ENCODE data around the gene MYO15B. TPM values are rescaled to one million over a fixed set of nuclear protein-coding genes. Genes with fewer than 3 reads are reported as not detected.
A peak's percentile ranks its signal among the peaks of the same experiment; 100 is the strongest.
"Not testable (repeated sequence)": the region's sequence is repeated elsewhere in the genome, so short reads cannot be mapped to it uniquely, and the experiment has no call there.

MYO15B gene
- total RNA-seq, 2 experiments from 2014 or later: 120 to 125 TPM

DNA sequence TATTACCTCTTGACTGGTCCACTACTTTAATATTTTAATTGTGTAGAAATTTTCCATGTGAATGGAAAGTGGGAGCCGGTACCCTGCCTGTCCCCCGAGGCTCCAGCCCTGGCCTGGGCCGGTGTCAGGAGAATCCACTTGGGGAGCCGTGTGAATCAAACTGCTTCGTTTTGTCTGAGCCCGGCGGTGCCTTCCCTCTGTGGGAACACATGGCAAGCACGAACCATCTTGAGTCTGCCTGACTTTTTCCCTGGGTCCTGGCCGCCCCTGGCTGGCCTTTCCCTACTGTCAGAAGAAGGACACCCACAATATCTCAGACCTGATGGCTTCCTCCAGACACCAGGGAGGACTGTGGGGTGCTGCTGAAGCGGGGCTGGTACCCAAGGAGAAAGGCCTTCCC lies 12.4 kb upstream of the MYO15B start:
- DNase-seq (no peak), ATAC-seq (ENCODE audit: low read depth) (no peak)
- no peaks in the 10 kb centered on the region for H3K36me3 Mint-ChIP-seq
- H3K27ac Mint-ChIP-seq: no peak overlapping the region
- POLR2A ChIA-PET: no interaction called here
- no peak overlapping the region for H3K4me3 Mint-ChIP-seq
- no peaks in the 10 kb centered on the region for H3K27me3 Mint-ChIP-seq
- peaks cover 4% of the 10 kb centered on the region for H3K4me1 Mint-ChIP-seq
- H3K9me3 Mint-ChIP-seq: no peaks in the 10 kb centered on the region

DNA sequence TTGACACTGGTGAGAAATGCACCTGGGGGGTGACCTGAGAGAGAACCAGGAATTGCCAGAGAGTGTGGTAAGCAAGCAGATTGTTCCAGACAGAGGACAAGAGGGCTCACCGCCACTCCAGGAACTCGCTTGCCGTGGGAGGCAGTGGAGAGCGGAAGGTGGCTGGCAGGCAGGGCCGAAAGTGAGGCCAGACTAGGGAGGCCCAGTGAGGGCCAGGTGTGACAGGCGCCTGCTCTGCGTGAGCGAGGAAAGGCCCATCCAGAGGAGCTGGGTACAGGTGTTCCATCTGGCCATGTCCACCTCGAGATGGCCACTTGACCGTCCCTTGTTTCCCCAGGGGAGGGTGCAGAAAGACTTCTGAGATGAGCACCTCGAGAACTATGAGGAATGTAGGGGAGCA lies 11.9 kb upstream of the MYO15B start:
- Mint-ChIP-seq H3K9me3 (no peaks in the 10 kb centered on the region), H3K4me3 (no peak overlapping the region), H3K36me3 (no peaks in the 10 kb centered on the region), H3K27ac (no peak overlapping the region), H3K27me3 (peaks cover 1% of the 10 kb centered on the region), H3K4me1 (peaks cover 4% of the 10 kb centered on the region)
- POLR2A ChIA-PET: no interaction called here
- ATAC-seq (ENCODE audit: low read depth) (no peak), DNase-seq (no peak)

DNA sequence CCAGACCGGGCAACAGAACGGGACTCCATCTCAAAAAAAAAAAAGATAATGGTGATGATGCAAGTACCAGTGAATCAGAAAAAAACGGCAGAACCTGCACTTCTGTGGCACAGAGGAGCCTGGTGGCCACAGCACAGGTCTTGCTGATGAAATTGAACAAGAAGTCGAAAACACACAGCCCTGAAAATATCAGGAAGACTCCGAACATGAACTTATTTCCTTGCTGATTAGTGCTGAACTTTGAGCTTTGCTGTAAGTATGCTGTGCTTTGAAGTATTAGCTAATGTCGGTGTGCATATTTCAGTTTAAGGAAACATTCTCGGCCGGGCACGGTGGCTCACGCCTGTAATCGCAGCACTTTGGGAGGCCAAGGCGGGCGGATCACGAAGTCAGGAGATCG lies 10.9 kb upstream of the MYO15B start:
- Mint-ChIP-seq H3K9me3 (peaks cover 2% of the 10 kb centered on the region), H3K27me3 (peaks cover 4% of the 10 kb centered on the region), H3K27ac (no peak overlapping the region), H3K4me3 (no peak overlapping the region), H3K36me3 (no peaks in the 10 kb centered on the region), H3K4me1 (peaks cover 8% of the 10 kb centered on the region)
- POLR2A ChIA-PET: interaction anchor here (0.7 kb wide), 1 partner anchor 49 kb away, joined by 5 read pairs; no protein-coding TSS in a partner anchor
- no peak for DNase-seq
- ATAC-seq (ENCODE audit: low read depth): no peak

DNA sequence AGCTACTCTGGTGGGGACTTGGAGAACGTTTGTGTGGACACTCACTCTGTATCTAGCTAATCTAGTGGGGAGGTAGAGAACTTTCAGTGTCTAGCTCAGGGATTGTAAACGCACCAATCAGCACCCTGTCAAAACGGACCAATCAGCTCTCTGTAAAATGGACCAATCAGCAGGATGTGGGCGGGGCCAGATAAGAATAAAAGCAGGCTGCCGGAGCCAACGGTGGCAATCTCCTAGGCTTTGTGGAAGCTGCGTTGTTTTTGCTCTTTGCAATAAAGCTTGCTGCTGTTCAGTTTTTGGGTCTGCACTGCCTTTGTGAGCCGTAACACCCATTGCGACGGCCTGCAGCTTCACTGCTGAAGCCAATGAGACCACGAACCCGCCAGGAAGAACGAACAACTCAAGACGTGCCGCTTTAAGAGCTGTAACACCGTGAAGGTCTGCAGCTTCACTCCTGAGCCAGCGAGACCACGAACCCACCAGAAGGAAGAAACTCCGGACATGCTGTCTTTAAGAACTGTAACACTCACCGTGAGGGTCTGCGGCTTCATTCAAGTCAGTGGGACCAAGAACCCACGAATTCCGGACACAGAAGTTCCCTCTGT lies 6.4 kb upstream of the MYO15B start:
- POLR2A ChIA-PET: interaction anchor here (0.6 to 3.2 kb wide), 17 partner anchors 8 to 199 kb away, joined by 3 to 12 read pairs (median 3); partner anchors contain the start of genes LLGL2, TMEM94 and TSEN54
- Mint-ChIP-seq H3K27ac (peak overlapping the region; percentile 83), H3K4me3 (peak overlapping the region; percentile 85), H3K27me3 (peaks cover 15% of the 10 kb centered on the region)
- H3K4me1 Mint-ChIP-seq, H3K36me3 Mint-ChIP-seq, H3K9me3 Mint-ChIP-seq: not testable (repeated sequence)
- peak; percentile 69 for DNase-seq
- peak; percentile 62 for ATAC-seq (ENCODE audit: low read depth)

DNA sequence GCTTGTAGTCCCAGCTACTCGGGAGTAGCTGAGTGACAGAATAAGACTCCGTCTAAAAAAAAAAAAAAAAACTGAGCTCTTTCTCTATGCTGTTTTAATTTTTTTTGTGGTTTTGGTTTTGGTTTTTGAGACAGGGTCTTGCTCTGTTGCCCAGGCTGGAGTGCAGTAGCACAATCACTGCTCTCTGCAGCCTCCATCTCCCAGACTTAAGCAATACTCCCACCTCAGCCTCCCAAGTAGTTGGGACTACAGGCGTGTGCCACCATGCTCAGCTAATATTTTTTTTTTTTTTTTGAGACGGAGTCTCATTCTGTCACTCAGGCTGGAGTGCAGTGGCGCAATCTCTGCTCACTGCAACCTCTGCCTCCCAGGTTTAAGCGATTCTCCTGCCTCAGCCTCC lies 4.4 kb upstream of the MYO15B start:
- not testable (repeated sequence) for H3K27ac Mint-ChIP-seq; ATAC-seq (ENCODE audit: low read depth); DNase-seq; H3K36me3 Mint-ChIP-seq; H3K4me3 Mint-ChIP-seq; H3K9me3 Mint-ChIP-seq
- Mint-ChIP-seq H3K4me1 (peaks cover 10% of the 10 kb centered on the region), H3K27me3 (peaks cover 30% of the 10 kb centered on the region)
- POLR2A ChIA-PET: interaction anchor here (0.7 to 1.8 kb wide), 4 partner anchors 48 to 194 kb away, joined by 3 to 4 read pairs (median 4); partner anchors contain the start of gene TSEN54

DNA sequence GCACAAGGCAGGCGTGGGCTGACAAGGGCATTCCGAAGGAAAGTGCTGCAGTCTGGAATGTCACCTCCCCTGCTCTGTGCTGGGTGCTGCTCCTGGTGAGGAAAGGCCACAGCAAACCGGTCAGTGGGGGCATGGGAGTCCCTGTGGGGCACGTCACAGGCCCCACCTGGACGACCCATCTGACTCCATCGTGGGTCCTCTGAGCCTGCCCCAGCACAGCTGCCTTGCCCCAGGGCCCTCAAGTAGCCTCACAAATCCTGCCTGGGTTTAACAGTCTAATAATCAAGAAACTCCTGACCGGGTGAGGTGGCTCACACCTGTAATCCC lies 2.8 kb upstream of the MYO15B start:
- ATAC-seq (ENCODE audit: low read depth) (no peak), DNase-seq (no peak)
- no peak overlapping the region for H3K27ac Mint-ChIP-seq
- H3K9me3 Mint-ChIP-seq: peaks cover 2% of the 10 kb centered on the region
- no peak overlapping the region for H3K4me3 Mint-ChIP-seq
- peaks cover 31% of the 10 kb centered on the region for H3K27me3 Mint-ChIP-seq
- H3K4me1 Mint-ChIP-seq: peaks cover 10% of the 10 kb centered on the region
- POLR2A ChIA-PET: interaction anchor here (1.5 kb wide), 1 partner anchor 50 kb away, joined by 3 read pairs; no protein-coding TSS in a partner anchor
- H3K36me3 Mint-ChIP-seq: no peaks in the 10 kb centered on the region

DNA sequence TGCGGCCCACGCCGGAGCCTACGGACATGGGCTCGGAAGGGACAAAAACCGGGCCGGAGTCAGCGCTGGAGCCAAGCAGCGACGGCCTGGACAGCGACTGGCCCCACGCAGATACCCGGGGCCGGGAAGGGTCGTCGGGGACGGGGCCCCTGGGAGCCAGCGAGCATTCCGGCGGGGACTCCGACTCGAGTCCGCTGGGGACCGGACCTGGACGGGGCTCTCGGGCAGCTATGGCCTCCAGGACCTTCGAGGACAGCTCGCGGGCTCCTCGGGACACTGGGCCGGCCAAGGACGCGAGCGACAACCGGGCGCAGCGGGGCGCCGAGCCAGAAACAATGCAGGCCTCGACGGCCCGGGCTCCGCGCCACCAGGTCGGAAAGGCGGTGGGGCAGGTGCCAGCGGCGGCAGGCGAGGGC lies 1.0 kb downstream of the MYO15B start:
- peaks cover 25% of the 10 kb centered on the region for H3K27me3 Mint-ChIP-seq
- POLR2A ChIA-PET: interaction anchor here (0.9 to 2.0 kb wide), 7 partner anchors 8 to 132 kb away, joined by 3 to 13 read pairs (median 6); partner anchors contain the start of genes RECQL5, SAP30BP, TMEM94 and TSEN54
- H3K4me1 Mint-ChIP-seq: peaks cover 5% of the 10 kb centered on the region
- peak overlapping the region; percentile 64 for H3K4me3 Mint-ChIP-seq
- no peaks in the 10 kb centered on the region for H3K9me3 Mint-ChIP-seq
- ATAC-seq (ENCODE audit: low read depth): peak; percentile 27
- no peaks in the 10 kb centered on the region for H3K36me3 Mint-ChIP-seq
- H3K27ac Mint-ChIP-seq: no peak overlapping the region
- no peak for DNase-seq

DNA sequence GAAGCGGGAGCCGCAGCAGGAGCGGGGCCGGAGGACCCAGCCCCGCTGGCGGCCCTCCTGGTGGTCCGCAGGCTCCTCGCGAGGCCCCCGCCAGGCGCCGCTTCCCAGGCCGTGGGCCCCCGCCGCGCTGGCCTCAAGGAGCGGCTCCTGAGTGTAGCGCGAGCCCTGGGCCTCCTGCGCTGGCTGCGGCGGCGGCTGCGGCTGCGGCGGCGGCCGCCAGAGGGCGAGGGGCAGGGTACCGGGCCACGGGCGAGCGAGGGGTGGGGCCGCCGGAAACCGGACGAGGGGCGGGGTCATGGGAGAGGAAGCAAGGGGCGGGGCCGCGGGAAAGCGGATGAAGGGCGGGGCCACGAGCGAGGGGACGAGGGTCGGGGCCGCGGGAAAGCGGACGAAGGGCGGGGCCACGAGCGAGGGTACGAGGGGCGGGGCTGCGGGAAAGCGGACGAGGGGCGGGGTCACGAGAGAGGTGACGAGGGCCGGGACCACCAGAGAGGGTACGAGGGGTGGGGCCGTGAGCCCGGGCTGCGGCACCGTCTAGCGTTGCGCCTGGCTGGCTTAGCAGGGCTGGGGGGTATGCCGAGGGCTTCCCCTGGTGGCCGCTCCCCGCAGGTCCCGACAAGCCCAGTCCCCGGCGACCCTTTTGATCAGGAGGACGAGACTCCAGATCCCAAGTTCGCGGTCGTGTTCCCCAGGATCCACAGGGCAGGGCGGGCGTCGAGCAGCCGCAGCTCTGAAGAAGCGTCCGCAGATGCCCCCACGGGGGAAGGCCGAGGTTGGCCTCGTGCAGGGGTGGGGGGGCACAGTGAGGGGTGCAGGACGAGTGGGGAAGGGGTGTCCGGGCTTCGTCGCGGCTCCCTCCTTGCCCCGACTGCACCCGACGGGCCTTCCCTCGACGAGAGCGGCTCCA lies 1.7 kb downstream of the MYO15B start:
- no peaks in the 10 kb centered on the region for H3K9me3 Mint-ChIP-seq
- peak overlapping the region; percentile 72 for H3K27ac Mint-ChIP-seq
- ATAC-seq (ENCODE audit: low read depth) (peak; percentile 77), DNase-seq (peak; percentile 99)
- POLR2A ChIA-PET: interaction anchor here (1.1 to 2.0 kb wide), 8 partner anchors 8 to 133 kb away, joined by 3 to 13 read pairs (median 6); partner anchors contain the start of genes TMEM94 and TSEN54
- peak overlapping the region; percentile 81 for H3K4me3 Mint-ChIP-seq
- H3K36me3 Mint-ChIP-seq: no peaks in the 10 kb centered on the region
- peaks cover 25% of the 10 kb centered on the region for H3K27me3 Mint-ChIP-seq
- peaks cover 5% of the 10 kb centered on the region for H3K4me1 Mint-ChIP-seq

DNA sequence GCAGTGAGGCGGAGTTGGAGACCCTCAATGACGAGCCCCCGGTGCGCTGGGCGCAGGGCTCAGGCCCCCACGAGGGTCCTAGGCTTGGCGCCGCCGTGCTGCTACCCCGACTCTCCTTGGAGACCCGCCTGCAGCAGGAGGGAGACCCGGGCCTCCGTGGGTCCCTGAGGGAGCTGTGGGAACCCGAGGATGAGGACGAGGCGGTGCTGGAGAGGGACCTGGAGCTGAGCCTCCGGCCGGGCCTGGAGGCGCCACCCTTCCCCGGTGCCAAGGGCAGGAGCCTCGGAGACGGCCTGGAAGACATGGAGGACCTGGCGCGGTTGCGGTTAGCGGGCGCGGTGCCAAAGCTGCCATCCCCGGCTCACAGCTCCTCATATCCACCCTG lies 2.3 kb downstream of the MYO15B start:
- POLR2A ChIA-PET: interaction anchor here (0.7 to 1.5 kb wide), 6 partner anchors 8 to 190 kb away, joined by 3 to 5 read pairs (median 4); partner anchors contain the start of genes LLGL2 and TSEN54
- no peaks in the 10 kb centered on the region for H3K9me3 Mint-ChIP-seq
- H3K4me1 Mint-ChIP-seq: peaks cover 5% of the 10 kb centered on the region
- H3K36me3 Mint-ChIP-seq: no peaks in the 10 kb centered on the region
- no peak overlapping the region for H3K27ac Mint-ChIP-seq
- peaks cover 25% of the 10 kb centered on the region for H3K27me3 Mint-ChIP-seq
- no peak for ATAC-seq (ENCODE audit: low read depth)
- peak overlapping the region; percentile 28 for H3K4me3 Mint-ChIP-seq
- DNase-seq: no peak

DNA sequence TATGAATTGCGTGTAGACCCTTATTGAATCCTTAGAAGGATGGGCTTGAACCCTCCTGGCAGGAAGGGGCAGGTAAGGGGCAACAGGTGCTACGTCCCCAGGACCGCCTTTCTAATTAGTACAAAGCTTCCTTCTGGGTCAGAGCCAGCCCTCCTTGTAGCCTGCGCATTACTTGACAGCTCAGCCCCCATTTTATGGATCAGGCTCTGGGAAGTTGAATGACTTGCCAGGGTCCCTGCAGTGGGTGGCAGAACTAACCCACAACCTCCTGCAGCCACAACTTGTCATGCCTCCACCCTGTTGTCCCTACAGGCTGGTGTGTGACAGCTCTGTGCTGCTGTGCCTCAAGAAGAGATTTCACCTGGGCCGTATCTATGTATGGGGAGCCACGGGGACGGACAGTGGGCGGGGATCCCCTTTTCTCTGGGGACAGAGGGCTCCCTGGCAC lies 2.7 kb downstream of the MYO15B start:
- DNase-seq (peak; percentile 32), ATAC-seq (ENCODE audit: low read depth) (no peak)
- POLR2A ChIA-PET: interaction anchor here (0.7 to 1.5 kb wide), 6 partner anchors 9 to 190 kb away, joined by 3 to 5 read pairs (median 4); partner anchors contain the start of genes LLGL2 and TSEN54
- H3K36me3 Mint-ChIP-seq: no peaks in the 10 kb centered on the region
- H3K4me1 Mint-ChIP-seq: peaks cover 5% of the 10 kb centered on the region
- no peaks in the 10 kb centered on the region for H3K9me3 Mint-ChIP-seq
- H3K27me3 Mint-ChIP-seq: peaks cover 22% of the 10 kb centered on the region
- H3K4me3 Mint-ChIP-seq: peak overlapping the region; percentile 28
- no peak overlapping the region for H3K27ac Mint-ChIP-seq

DNA sequence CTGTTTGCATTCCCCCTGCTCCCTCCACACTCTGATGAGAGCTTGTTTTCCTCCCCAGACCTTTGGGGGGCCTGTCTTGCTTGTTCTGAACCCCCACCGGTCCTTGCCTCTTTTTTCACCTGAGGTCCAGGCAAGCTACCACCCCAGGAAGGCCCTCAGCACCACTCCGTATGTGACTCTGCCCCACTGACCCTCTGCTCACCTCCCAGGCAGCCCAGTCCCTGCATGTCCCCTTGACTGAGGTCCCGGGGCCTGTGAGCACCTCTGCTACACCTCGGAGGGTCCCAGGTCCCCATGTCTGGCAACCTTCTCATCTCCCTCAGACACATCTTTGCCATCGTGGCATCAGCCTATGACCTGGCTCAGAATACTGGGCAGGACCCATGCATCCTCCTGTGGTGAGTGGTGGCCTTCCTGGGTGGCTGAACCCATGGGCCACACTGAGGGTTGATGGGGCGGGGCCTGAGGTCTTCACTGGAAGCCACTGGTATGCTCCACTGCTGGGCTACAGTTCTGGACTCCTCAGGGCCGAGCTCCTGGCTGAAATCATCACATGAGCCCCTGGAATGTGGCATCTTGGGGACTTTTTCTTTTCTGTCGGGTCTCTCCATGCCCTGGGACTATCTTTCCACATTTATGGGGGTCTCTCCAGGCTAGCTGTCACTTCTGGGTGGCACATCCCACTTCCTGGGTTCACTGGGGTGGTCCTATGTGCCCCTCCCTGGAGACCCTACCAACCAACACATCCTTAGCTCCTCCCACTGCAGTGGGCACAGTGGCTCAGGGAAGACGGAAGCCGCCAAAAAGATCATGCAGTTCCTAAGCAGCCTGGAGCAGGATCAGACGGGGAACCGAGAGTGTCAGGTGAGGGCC lies 3.5 kb downstream of the MYO15B start:
- no peaks in the 10 kb centered on the region for H3K9me3 Mint-ChIP-seq
- peaks cover 18% of the 10 kb centered on the region for H3K27me3 Mint-ChIP-seq
- H3K36me3 Mint-ChIP-seq: no peaks in the 10 kb centered on the region
- no peak overlapping the region for H3K4me3 Mint-ChIP-seq
- DNase-seq (no peak), ATAC-seq (ENCODE audit: low read depth) (no peak)
- POLR2A ChIA-PET: interaction anchor here (0.5 to 2.1 kb wide), 6 partner anchors 10 to 189 kb away, joined by 3 to 7 read pairs (median 4); partner anchors contain the start of genes LLGL2 and TSEN54
- peaks cover 5% of the 10 kb centered on the region for H3K4me1 Mint-ChIP-seq
- no peak overlapping the region for H3K27ac Mint-ChIP-seq

DNA sequence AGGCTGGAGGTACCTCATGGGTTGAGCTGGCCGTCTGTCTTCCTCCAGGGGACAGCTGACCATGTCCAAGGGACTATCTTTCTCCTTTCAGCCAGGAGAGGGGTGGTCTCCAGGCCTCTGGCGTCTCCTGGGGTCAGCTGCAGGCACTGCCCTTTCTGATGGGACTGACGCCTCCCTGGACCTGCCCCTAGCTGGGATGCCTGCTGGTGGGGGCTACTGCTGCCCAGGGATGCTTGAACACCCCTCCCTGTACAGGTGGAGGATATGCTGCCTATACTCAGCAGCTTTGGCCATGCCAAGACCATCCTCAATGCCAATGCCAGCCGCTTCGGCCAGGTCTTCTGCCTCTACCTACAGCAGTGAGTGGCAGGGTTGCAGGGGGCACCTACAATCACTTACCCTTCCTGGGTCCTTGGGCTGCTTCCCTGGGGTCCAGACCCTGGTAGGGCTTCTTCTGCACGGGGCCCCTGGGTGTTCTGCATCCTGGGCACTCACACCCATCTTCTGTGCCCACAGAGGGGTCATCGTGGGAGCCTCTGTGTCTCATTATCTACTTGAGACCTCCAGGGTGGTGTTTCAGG lies 4.2 kb downstream of the MYO15B start:
- Mint-ChIP-seq H3K36me3 (no peaks in the 10 kb centered on the region), H3K27me3 (peaks cover 11% of the 10 kb centered on the region), H3K27ac (no peak overlapping the region), H3K4me3 (no peak overlapping the region), H3K4me1 (peaks cover 5% of the 10 kb centered on the region), H3K9me3 (no peaks in the 10 kb centered on the region)
- no peak for DNase-seq
- no peak for ATAC-seq (ENCODE audit: low read depth)
- POLR2A ChIA-PET: interaction anchor here (0.5 to 2.1 kb wide), 2 partner anchors 9 to 113 kb away, joined by 3 to 7 read pairs; no protein-coding TSS in a partner anchor
